ENCODE measurements around the gene HCFC1. TPM values are rescaled to one million over a fixed set of nuclear protein-coding genes. Genes with fewer than 3 reads are reported as not detected.

HCFC1 gene
- total and polyA plus RNA-seq, 9 of the 15 experiments (the other 6 are each of a cell fraction or from before 2014, with no cell fraction given): 2.8 to 133 (median 17.1) TPM

GRCh38 chrX:153900831-153901752 lies 70.5 kb downstream of the HCFC1 start (continued):
- peak; percentile 9; the same call in 1 of the 2 replicates for TF ChIP-seq REST (IDR thresholded peaks at IDR 0.05; ENCODE audit: borderline replicate concordance)
- no peak for TF ChIP-seq REST (CRISPR knock-in tag; IDR thresholded peaks at IDR 0.05; ENCODE audit: low read depth)
- no peak for TF ChIP-seq RREB1 (CRISPR knock-in tag; IDR thresholded peaks at IDR 0.05)
- TF ChIP-seq SMARCB1 (IDR thresholded peaks at IDR 0.05; ENCODE audit: insufficient read length, low read depth): no peak
- no peak for TF ChIP-seq ZFP30 (CRISPR knock-in tag; IDR thresholded peaks at IDR 0.05; ENCODE audit: borderline replicate concordance)
- no peak for TF ChIP-seq CCAR2 (IDR thresholded peaks at IDR 0.05; ENCODE audit: low read depth, low read length)
- no peak for TF ChIP-seq ETV5 (CRISPR knock-in tag; IDR thresholded peaks at IDR 0.05; ENCODE audit: low read depth)
- TF ChIP-seq ZNF311 (CRISPR knock-in tag; IDR thresholded peaks at IDR 0.05): no peak
- TF ChIP-seq ZNF24 (IDR thresholded peaks at IDR 0.05): no peak
- no peak for TF ChIP-seq SAP30 (IDR thresholded peaks at IDR 0.05; ENCODE audit: borderline replicate concordance, insufficient read depth, low read depth, low read length, poor library complexity, severe bottlenecking)
- no peak for TF ChIP-seq ZSCAN32 (CRISPR knock-in tag; IDR thresholded peaks at IDR 0.05)
- no peak for TF ChIP-seq HNRNPL (IDR thresholded peaks at IDR 0.05; ENCODE audit: low read depth, low read length)
